ENCODE results near the gene P2RY4. TPM values are rescaled to one million over a fixed set of nuclear protein-coding genes. Genes with fewer than 3 reads are reported as not detected.

P2RY4 gene
- polyA plus RNA-seq, 1 donor (not counting 4 experiments of a cell fraction or from before 2014, with no cell fraction given) = not detected

DNA sequence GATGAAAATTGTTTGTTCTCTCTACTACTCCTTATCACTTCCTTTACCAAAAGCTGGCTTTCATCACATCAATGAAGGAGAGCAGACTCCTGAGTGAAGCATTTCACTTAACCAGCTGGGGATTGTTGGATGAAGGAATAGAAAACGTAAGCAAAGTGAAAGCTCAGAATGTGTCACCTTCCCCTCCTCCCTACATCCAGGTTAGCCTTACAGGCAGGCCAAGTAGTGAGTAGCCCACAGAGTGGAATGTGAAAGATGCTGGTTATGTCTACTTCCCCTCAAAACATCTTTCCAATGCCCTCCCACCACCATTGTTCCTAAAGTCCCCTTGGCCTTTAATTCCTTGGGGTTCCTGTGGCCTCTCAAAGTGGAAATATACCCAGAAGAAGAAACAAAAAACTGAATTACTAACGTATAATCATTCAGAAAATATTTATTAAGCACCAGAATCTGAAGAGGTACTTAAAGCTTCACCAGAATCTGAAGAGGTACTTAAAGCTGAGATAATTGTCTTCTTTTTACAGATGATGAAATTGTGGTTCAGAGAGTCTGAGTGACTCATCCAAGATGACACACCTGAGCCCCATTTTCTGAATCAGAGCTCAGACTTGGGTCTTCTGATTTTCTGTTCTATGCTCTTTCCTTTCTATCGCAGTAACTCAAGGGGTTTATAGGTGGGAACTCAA is 6.5 kb downstream of the P2RY4 start:
- H3K27me3 ChIP-seq (ENCODE audit: control insufficient read depth, extremely low read depth, insufficient read depth, low read length) = no peaks in the 10 kb centered on the region
- no peak overlapping the region for H3K4me3 ChIP-seq (ENCODE audit: control insufficient read depth in 2 of 3, extremely low read depth in 1 of 3, insufficient read depth in 2 of 3, low read depth in 1 of 3, low read length in 3 of 3)
- H2AFZ ChIP-seq (ENCODE audit: control insufficient read depth, low read length) = peak overlapping the region; percentile 24
- DNase-seq (ENCODE audit: low read depth, low spot score) = peak; percentile 19
- H3K36me3 ChIP-seq (ENCODE audit: control insufficient read depth in 2 of 2, extremely low read depth in 1 of 2, insufficient read depth in 2 of 2, low read length in 2 of 2) = no peaks in the 10 kb centered on the region
- H3K9ac ChIP-seq (ENCODE audit: control insufficient read depth, extremely low read depth, insufficient read depth, low read length) = peak overlapping the region; percentile 48
- FAIRE-seq = peak; percentile 64
- H3K4me1 ChIP-seq (ENCODE audit: control insufficient read depth, extremely low read depth, insufficient read depth, low read length) = peaks cover 18% of the 10 kb centered on the region
- peak overlapping the region; percentile 86 for H3K27ac ChIP-seq (ENCODE audit: control insufficient read depth, insufficient read depth, low read length)
- TF ChIP-seq EZH2 (IDR thresholded peaks at IDR 0.05; ENCODE audit: low read length) (no peak), CTCF (optimal IDR thresholded peaks at IDR 0.05 in 1 of 3, IDR thresholded peaks at IDR 0.05 in 1 of 3, conservative IDR thresholded peaks at IDR 0.05 in 1 of 3; ENCODE audit: extremely low read depth in 1 of 3, insufficient read depth in 2 of 3, low read length in 3 of 3) (no peak)
- dilution Hi-C loops (cut with MboI; ENCODE audit: extremely low pct_ligation_motif_present, low sequenced_read_pairs) = no loop called here
- H3K9me1 ChIP-seq (ENCODE audit: control insufficient read depth, extremely low read depth, insufficient read depth, low read length) = no peaks in the 10 kb centered on the region
- no peaks in the 10 kb centered on the region for H3K9me3 ChIP-seq (ENCODE audit: control insufficient read depth, low read depth, low read length)
- H4K20me1 ChIP-seq (ENCODE audit: control insufficient read depth, extremely low read depth, insufficient read depth, low read length) = no peaks in the 10 kb centered on the region
- peak overlapping the region; percentile 62 for H3K4me2 ChIP-seq (ENCODE audit: control insufficient read depth, extremely low read depth, insufficient read depth, low read depth, low read length)
- H3K79me2 ChIP-seq (ENCODE audit: control insufficient read depth, insufficient read depth, low read length) = no peaks in the 10 kb centered on the region

DNA sequence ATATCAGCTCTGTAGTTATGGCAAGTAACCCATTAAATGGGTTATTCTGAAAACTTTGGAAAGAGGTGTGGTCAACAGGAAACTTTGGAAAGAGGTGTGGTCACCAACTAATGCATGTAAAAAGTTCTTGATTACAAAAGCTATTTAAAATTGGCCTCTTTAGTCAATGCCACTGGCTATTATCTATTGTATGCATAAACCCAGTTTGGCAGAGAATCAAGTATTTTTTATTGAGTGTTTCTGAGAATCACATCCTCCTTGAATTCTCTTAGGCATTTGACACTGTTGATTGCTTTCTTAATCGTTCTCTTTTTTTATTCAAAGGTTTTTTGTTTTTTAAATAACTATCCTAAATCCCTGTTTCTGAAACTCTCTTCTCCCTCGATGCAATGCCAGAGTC is 7.5 kb downstream of the P2RY4 start:
- Histone ChIP-seq H3K36me3 (ENCODE audit: control insufficient read depth in 2 of 2, extremely low read depth in 1 of 2, insufficient read depth in 2 of 2, low read length in 2 of 2) (no peaks in the 10 kb centered on the region), H3K9ac (ENCODE audit: control insufficient read depth, extremely low read depth, insufficient read depth, low read length) (no peak overlapping the region), H3K27me3 (ENCODE audit: control insufficient read depth, extremely low read depth, insufficient read depth, low read length) (no peaks in the 10 kb centered on the region), H3K27ac (ENCODE audit: control insufficient read depth, insufficient read depth, low read length) (no peak overlapping the region), H4K20me1 (ENCODE audit: control insufficient read depth, extremely low read depth, insufficient read depth, low read length) (no peaks in the 10 kb centered on the region), H3K4me3 (ENCODE audit: control insufficient read depth in 2 of 3, extremely low read depth in 1 of 3, insufficient read depth in 2 of 3, low read depth in 1 of 3, low read length in 3 of 3) (no peak overlapping the region), H3K9me1 (ENCODE audit: control insufficient read depth, extremely low read depth, insufficient read depth, low read length) (no peaks in the 10 kb centered on the region), H3K4me1 (ENCODE audit: control insufficient read depth, extremely low read depth, insufficient read depth, low read length) (peaks cover 18% of the 10 kb centered on the region), H3K79me2 (ENCODE audit: control insufficient read depth, insufficient read depth, low read length) (no peaks in the 10 kb centered on the region), H2AFZ (ENCODE audit: control insufficient read depth, low read length) (no peak overlapping the region), H3K4me2 (ENCODE audit: control insufficient read depth, extremely low read depth, insufficient read depth, low read depth, low read length) (no peak overlapping the region), H3K9me3 (ENCODE audit: control insufficient read depth, low read depth, low read length) (no peaks in the 10 kb centered on the region)
- dilution Hi-C loops (cut with MboI; ENCODE audit: extremely low pct_ligation_motif_present, low sequenced_read_pairs) = no loop called here
- no peak for TF ChIP-seq EZH2 (IDR thresholded peaks at IDR 0.05; ENCODE audit: low read length)
- TF ChIP-seq CTCF (optimal IDR thresholded peaks at IDR 0.05 in 1 of 3, IDR thresholded peaks at IDR 0.05 in 1 of 3, conservative IDR thresholded peaks at IDR 0.05 in 1 of 3; ENCODE audit: extremely low read depth in 1 of 3, insufficient read depth in 2 of 3, low read length in 3 of 3) = no peak
- no peak for DNase-seq (ENCODE audit: low read depth, low spot score)
- no peak for FAIRE-seq
